NT2/D1 (cell line): Measurements from ENCODE around the gene AHNAK.
"Not testable (repeated sequence)": the region's sequence is repeated elsewhere in the genome, so short reads cannot be mapped to it uniquely, and the experiment has no call there.

Experiments
- DNase-seq: peaks from one replicate; pipeline ENCODE4 v3.0.0-alpha.2; 2011; ENCODE audit warnings: low read depth, low spot score
- H3K27me3 ChIP-seq: 2 replicates; pipeline ENCODE4 v1.6.0; 2011; ENCODE audit warnings: mild to moderate bottlenecking; ENCODE audit not compliant: insufficient read length, insufficient read depth
- H3K36me3 ChIP-seq: 2 replicates; pipeline ENCODE4 v1.6.1; 2011; ENCODE audit warnings: mild to moderate bottlenecking, low read length, mixed read lengths; ENCODE audit not compliant: insufficient read depth, insufficient read length
- H3K4me1 ChIP-seq: 2 replicates; pipeline ENCODE4 v1.5.1; 2011; ENCODE audit not compliant: insufficient read depth, insufficient read length
- H3K4me3 ChIP-seq: 2 replicates; pipeline ENCODE4 v1.5.1; 2011; ENCODE audit warnings: low read depth; ENCODE audit not compliant: insufficient read length
- H3K9ac ChIP-seq: 2 replicates; pipeline ENCODE4 v1.6.0; 2011; ENCODE audit warnings: low read depth; ENCODE audit not compliant: insufficient read length
- H3K9me3 ChIP-seq: 2 replicates; pipeline ENCODE4 v1.5.1; 2011; ENCODE audit warnings: mild to moderate bottlenecking, low read length; ENCODE audit not compliant: insufficient read depth
- SUZ12 ChIP-seq: IDR thresholded peaks from 2 replicates; pipeline ENCODE4 v1.6.1; 2011; ENCODE audit not compliant: insufficient read length, insufficient read depth; ENCODE audit errors: extremely low read depth
- YY1 ChIP-seq: IDR thresholded peaks from 2 replicates; pipeline ENCODE4 v1.6.1; 2011; ENCODE audit not compliant: insufficient read length, insufficient read depth
- ZNF274 ChIP-seq: IDR thresholded peaks from 2 replicates; pipeline ENCODE4 v1.6.1; 2011; ENCODE audit warnings: mild to moderate bottlenecking, low read depth, low read length

Gene AHNAK

DNA sequence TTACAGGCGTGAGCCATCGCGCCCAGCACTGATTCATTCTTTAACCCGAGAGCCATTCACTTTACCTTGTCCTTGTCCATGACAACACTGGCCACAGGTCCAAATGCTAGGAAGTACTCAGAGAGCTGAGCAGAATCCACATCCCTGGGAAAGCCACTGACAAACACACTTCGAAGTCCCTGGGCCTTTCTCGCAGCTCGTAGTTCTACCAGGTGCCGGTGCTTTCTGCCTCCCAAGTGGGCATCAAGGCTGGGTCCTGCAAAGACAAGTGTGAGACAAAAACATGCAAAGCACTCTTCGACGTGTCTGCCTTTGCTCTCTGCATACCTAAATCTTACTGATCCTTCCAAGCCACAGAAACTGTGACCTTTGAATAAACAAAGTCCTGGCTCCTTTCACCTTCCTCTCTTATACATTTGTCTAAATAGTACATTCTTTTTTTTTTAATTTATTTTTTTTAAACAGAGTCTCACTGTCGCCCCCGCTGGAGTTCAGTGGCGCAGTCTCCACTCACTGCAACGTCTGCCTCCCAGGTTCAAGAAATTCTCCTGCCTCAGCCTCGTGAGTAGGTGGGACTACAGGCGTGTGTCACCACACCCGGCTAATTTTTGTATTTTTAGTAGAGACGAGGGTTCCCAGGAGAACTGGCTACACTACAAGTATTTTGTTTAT lies 42.5 kb upstream of the AHNAK start:
- peaks cover 49% of the 10 kb centered on the region for H3K36me3 ChIP-seq

DNA sequence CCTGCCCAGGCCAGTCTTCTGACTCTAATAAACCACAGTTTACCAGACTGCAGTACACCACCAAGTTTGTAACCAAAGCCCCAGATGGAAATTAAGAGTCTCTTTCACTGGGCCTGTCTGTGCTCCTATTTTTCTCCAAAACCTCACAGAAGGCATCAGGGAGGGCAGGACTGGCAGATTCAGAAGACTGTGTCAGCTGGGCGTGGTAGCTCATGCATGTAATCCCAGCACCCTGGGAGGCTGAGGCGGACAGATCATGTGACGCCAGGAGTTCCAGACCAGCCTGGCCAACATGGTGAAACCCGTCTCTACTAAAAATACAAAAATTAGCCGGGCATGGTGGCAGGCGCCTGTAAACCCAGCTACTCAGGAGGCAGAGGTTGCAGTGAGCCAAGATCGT lies 38.8 kb upstream of the AHNAK start:
- not testable (repeated sequence) for H3K4me3 ChIP-seq, DNase-seq, H3K4me1 ChIP-seq, H3K9me3 ChIP-seq, H3K27me3 ChIP-seq, H3K9ac ChIP-seq
- peaks cover 52% of the 10 kb centered on the region for H3K36me3 ChIP-seq

More for the DNA sequence above, 42.5 kb upstream of the AHNAK start:
- DNase-seq: no peak
- Histone ChIP-seq H3K27me3 (no peaks in the 10 kb centered on the region), H3K4me1 (peaks cover 14% of the 10 kb centered on the region), H3K9ac (no peak overlapping the region), H3K4me3 (no peak overlapping the region), H3K9me3 (no peaks in the 10 kb centered on the region)
- TF ChIP-seq SUZ12: no peak
- no peak for TF ChIP-seq YY1
- TF ChIP-seq ZNF274: no peak

DNA sequence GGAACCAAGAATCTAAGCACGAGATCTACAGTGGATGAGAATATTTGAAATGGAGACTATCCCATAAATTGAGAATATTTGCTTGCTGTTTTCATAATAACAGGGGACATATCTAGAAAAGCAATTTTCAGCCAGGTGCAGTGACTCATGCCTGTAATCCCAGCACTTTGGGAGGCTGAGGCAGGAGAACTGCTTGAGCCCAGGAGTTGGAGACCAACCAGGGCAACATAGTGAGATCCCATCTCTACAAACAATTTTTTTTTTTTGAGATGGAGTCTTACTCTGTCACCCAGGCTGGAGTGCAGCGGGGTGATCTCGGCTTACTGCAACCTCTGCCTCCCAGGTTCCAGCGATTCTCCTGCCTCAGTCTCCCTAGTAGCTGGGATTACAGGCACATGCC lies 35.1 kb upstream of the AHNAK start:
- not testable (repeated sequence) for H3K27me3 ChIP-seq, H3K4me3 ChIP-seq, H3K4me1 ChIP-seq, DNase-seq, H3K9ac ChIP-seq, H3K9me3 ChIP-seq
- H3K36me3 ChIP-seq: peaks cover 61% of the 10 kb centered on the region

DNA sequence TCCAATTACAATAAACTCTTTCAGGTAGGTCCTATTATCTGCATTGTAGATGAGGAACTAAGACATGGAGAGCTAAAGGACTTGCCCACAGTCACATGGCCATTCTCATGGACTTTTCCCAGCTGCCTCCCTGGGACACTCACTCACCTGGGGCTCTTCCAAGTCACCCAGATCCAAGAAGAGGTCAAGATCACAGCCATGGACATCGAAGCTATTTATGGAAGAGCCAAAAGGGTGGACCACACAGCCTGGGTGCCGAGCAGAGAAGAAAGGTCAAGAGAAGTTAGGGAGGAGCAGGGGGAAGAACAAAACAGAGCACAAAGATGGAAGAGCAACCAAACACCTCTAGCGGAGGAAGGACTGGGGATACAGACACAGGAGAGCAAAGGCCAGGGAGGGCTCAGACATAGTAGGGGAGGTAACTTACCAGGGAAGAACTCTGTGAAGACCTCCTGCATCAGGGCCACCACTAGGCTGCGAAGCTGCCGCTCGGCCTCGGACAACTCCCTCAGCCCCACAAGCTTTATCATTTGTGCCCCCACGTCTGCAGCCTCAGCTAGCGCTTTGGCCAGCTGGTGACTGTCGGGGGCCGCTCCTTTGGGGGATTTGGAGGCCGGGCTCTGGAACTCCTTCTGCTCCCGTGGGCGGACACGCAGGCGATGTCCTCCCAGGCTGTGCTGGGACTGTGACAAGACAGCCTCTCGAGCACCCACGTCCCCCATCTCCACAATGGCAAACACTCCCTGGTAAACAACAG lies 34.5 kb upstream of the AHNAK start:
- DNase-seq: no peak

DNA sequence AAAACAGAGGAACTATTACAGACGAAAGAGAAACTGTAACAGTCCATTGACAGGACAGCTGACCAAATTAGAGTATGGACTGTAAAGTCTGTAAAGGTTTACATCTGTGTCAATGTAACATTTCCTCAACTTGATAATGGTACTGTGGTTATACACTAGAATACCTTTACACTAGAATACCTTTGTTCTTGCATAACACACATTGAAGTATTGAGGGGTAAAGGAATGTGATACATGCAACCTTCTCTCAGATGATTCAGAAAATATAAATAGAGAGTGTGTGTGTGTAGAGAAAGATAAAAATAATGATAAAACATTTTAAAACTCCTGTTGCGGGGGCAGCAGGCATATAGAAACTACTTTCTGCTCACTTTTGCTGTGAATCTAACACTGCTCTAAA lies 32.6 kb upstream of the AHNAK start:
- Histone ChIP-seq H3K4me3 (no peak overlapping the region), H3K9me3 (peaks cover 4% of the 10 kb centered on the region; the same call in 1 of the 2 replicates), H3K4me1 (peaks cover 8% of the 10 kb centered on the region), H3K36me3 (peaks cover 66% of the 10 kb centered on the region), H3K9ac (no peak overlapping the region), H3K27me3 (no peaks in the 10 kb centered on the region)
- no peak for DNase-seq
- no peak for TF ChIP-seq SUZ12
- TF ChIP-seq YY1: no peak
- no peak for TF ChIP-seq ZNF274

More for the DNA sequence above, 34.5 kb upstream of the AHNAK start:
- Histone ChIP-seq H3K9me3 (peaks cover 4% of the 10 kb centered on the region; the same call in 1 of the 2 replicates), H3K36me3 (peaks cover 64% of the 10 kb centered on the region), H3K27me3 (no peaks in the 10 kb centered on the region), H3K4me3 (no peak overlapping the region), H3K4me1 (no peaks in the 10 kb centered on the region), H3K9ac (no peak overlapping the region)
- TF ChIP-seq SUZ12 (no peak), YY1 (no peak), ZNF274 (no peak)

DNA sequence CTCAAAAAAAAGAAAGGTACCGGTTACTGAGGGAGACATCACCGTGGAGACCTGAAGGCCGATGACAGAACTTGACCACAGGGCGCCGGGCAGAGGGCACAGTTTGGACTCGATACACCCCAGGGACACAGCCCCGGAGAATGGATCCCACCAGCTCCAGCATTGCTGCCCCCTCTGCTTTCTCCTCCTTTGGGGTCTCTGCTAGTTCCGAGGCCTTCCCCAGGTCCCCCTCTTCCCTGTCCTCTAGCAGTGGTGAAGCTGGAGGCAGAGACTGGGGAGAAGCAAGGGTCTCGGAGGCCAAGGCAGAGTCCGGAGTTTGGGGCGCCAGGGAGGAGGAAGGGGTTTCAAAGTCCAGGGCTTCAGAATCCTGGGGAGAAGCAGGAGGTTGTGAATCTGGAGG lies 31.9 kb upstream of the AHNAK start:
- no peak for DNase-seq
- H3K4me3 ChIP-seq: no peak overlapping the region
- H3K36me3 ChIP-seq: peaks cover 61% of the 10 kb centered on the region
- no peak overlapping the region for H3K9ac ChIP-seq
- H3K9me3 ChIP-seq: peaks cover under 1% of the 10 kb centered on the region; the same call in 1 of the 2 replicates
- H3K27me3 ChIP-seq: no peaks in the 10 kb centered on the region
- peaks cover 8% of the 10 kb centered on the region for H3K4me1 ChIP-seq
- TF ChIP-seq YY1: no peak

DNA sequence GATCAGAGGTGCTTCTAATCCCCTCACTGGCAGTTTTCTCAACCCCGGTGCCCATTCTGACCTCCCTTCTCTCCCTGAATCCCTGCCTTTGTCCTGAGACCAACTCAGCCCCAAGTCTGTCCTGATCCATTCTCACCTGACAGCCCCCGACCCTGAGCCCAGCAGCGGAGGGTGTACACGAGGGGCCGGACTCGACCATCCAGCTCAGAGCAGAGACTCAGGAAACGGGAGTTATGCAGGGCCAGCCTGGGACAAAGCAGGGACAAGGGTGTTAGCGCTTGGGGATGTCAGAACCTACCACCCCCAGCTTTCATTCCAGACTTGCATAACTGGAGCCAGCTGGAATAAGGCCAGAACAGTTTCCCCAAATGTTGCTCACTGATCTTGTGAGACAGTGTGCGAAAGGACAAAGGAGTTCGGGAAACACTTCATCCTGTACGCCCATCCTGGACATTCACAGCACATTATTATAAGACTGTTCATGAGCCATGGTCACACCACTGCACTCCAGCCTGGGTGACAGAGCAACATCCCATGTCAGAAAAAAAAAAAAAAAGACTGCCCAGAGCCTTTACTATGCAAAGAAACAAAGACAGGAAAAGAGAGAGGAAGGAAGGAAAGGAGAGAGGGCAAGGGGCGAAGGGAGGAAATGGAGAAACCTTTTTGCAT lies 30.6 kb upstream of the AHNAK start:
- peaks cover 8% of the 10 kb centered on the region for H3K4me1 ChIP-seq
- H3K9ac ChIP-seq: peak overlapping the region; percentile 50
- DNase-seq: no peak
- H3K4me3 ChIP-seq: no peak overlapping the region
- no peaks in the 10 kb centered on the region for H3K27me3 ChIP-seq
- no peaks in the 10 kb centered on the region for H3K9me3 ChIP-seq
- peaks cover 69% of the 10 kb centered on the region for H3K36me3 ChIP-seq
- TF ChIP-seq ZNF274 (no peak), SUZ12 (no peak), YY1 (no peak)
